ENCODE data around the gene FBXO24. TPM values are rescaled to one million over a fixed set of nuclear protein-coding genes. Genes with fewer than 3 reads are reported as not detected.

FBXO24 gene
- total and polyA plus RNA-seq, 9 of the 15 experiments (the other 6 are each of a cell fraction or from before 2014, with no cell fraction given), result 0.17 to 0.95 (median 0.50) TPM

DNA sequence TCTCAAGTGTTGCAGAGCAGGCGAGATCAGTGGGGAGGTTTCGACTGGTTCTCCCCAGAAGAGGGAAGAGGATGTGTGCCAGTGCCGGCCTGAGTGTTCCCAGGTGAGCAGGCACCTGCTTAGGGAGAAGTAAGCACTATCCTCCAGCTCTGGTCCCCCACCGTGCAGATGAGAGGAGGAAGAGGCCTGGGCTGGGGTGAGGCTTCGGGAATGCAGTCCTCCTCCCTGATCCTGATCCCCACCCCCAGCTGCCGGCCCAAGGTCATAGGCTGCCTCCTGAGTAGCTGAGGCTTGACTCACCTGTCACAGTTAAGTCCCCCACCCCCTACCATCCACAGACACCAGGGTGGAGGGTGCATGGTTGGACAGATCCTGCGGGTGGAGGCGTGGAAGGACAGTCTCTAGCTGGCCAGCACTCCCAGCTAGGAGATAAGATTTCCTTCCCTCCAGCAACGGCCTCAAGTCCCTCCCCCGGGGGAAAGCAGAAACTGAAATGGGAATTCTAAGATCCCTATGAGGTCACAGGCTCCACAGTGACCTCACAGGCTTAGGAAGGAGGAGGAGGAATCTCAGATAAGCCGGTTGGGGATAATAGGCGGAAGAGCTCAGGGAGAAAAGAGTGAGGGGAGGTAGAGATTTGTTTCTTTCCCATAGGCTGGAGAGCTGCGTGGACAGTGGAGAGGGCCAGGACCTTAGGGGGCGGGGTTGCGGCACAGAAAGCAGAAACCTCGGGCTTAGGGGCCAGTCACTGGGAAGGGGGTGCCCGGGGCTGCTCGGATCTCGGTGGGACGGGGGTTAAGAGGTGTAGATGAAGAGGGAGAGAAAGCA, 1.2 kb upstream of the FBXO24 start (continued):
- TF ChIP-seq, protein P1, sequence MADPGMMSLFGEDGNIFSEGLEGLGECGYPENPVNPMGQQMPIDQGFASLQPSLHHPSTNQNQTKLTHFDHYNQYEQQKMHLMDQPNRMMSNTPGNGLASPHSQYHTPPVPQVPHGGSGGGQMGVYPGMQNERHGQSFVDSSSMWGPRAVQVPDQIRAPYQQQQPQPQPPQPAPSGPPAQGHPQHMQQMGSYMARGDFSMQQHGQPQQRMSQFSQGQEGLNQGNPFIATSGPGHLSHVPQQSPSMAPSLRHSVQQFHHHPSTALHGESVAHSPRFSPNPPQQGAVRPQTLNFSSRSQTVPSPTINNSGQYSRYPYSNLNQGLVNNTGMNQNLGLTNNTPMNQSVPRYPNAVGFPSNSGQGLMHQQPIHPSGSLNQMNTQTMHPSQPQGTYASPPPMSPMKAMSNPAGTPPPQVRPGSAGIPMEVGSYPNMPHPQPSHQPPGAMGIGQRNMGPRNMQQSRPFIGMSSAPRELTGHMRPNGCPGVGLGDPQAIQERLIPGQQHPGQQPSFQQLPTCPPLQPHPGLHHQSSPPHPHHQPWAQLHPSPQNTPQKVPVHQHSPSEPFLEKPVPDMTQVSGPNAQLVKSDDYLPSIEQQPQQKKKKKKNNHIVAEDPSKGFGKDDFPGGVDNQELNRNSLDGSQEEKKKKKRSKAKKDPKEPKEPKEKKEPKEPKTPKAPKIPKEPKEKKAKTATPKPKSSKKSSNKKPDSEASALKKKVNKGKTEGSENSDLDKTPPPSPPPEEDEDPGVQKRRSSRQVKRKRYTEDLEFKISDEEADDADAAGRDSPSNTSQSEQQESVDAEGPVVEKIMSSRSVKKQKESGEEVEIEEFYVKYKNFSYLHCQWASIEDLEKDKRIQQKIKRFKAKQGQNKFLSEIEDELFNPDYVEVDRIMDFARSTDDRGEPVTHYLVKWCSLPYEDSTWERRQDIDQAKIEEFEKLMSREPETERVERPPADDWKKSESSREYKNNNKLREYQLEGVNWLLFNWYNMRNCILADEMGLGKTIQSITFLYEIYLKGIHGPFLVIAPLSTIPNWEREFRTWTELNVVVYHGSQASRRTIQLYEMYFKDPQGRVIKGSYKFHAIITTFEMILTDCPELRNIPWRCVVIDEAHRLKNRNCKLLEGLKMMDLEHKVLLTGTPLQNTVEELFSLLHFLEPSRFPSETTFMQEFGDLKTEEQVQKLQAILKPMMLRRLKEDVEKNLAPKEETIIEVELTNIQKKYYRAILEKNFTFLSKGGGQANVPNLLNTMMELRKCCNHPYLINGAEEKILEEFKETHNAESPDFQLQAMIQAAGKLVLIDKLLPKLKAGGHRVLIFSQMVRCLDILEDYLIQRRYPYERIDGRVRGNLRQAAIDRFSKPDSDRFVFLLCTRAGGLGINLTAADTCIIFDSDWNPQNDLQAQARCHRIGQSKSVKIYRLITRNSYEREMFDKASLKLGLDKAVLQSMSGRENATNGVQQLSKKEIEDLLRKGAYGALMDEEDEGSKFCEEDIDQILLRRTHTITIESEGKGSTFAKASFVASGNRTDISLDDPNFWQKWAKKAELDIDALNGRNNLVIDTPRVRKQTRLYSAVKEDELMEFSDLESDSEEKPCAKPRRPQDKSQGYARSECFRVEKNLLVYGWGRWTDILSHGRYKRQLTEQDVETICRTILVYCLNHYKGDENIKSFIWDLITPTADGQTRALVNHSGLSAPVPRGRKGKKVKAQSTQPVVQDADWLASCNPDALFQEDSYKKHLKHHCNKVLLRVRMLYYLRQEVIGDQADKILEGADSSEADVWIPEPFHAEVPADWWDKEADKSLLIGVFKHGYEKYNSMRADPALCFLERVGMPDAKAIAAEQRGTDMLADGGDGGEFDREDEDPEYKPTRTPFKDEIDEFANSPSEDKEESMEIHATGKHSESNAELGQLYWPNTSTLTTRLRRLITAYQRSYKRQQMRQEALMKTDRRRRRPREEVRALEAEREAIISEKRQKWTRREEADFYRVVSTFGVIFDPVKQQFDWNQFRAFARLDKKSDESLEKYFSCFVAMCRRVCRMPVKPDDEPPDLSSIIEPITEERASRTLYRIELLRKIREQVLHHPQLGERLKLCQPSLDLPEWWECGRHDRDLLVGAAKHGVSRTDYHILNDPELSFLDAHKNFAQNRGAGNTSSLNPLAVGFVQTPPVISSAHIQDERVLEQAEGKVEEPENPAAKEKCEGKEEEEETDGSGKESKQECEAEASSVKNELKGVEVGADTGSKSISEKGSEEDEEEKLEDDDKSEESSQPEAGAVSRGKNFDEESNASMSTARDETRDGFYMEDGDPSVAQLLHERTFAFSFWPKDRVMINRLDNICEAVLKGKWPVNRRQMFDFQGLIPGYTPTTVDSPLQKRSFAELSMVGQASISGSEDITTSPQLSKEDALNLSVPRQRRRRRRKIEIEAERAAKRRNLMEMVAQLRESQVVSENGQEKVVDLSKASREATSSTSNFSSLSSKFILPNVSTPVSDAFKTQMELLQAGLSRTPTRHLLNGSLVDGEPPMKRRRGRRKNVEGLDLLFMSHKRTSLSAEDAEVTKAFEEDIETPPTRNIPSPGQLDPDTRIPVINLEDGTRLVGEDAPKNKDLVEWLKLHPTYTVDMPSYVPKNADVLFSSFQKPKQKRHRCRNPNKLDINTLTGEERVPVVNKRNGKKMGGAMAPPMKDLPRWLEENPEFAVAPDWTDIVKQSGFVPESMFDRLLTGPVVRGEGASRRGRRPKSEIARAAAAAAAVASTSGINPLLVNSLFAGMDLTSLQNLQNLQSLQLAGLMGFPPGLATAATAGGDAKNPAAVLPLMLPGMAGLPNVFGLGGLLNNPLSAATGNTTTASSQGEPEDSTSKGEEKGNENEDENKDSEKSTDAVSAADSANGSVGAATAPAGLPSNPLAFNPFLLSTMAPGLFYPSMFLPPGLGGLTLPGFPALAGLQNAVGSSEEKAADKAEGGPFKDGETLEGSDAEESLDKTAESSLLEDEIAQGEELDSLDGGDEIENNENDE (IDR thresholded peaks at IDR 0.05; ENCODE audit: low read depth, low read length), result no peak
- no peak for TF ChIP-seq ZNF551 (CRISPR knock-in tag; IDR thresholded peaks at IDR 0.05)
- TF ChIP-seq, protein P2, sequence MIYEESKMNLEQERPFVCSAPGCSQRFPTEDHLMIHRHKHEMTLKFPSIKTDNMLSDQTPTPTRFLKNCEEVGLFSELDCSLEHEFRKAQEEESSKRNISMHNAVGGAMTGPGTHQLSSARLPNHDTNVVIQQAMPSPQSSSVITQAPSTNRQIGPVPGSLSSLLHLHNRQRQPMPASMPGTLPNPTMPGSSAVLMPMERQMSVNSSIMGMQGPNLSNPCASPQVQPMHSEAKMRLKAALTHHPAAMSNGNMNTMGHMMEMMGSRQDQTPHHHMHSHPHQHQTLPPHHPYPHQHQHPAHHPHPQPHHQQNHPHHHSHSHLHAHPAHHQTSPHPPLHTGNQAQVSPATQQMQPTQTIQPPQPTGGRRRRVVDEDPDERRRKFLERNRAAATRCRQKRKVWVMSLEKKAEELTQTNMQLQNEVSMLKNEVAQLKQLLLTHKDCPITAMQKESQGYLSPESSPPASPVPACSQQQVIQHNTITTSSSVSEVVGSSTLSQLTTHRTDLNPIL (CRISPR knock-in tag; IDR thresholded peaks at IDR 0.05), result no peak
- TF ChIP-seq, protein P3, sequence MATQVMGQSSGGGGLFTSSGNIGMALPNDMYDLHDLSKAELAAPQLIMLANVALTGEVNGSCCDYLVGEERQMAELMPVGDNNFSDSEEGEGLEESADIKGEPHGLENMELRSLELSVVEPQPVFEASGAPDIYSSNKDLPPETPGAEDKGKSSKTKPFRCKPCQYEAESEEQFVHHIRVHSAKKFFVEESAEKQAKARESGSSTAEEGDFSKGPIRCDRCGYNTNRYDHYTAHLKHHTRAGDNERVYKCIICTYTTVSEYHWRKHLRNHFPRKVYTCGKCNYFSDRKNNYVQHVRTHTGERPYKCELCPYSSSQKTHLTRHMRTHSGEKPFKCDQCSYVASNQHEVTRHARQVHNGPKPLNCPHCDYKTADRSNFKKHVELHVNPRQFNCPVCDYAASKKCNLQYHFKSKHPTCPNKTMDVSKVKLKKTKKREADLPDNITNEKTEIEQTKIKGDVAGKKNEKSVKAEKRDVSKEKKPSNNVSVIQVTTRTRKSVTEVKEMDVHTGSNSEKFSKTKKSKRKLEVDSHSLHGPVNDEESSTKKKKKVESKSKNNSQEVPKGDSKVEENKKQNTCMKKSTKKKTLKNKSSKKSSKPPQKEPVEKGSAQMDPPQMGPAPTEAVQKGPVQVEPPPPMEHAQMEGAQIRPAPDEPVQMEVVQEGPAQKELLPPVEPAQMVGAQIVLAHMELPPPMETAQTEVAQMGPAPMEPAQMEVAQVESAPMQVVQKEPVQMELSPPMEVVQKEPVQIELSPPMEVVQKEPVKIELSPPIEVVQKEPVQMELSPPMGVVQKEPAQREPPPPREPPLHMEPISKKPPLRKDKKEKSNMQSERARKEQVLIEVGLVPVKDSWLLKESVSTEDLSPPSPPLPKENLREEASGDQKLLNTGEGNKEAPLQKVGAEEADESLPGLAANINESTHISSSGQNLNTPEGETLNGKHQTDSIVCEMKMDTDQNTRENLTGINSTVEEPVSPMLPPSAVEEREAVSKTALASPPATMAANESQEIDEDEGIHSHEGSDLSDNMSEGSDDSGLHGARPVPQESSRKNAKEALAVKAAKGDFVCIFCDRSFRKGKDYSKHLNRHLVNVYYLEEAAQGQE (IDR thresholded peaks at IDR 0.05; ENCODE audit: borderline replicate concordance), result peak; percentile 42; the same call in 1 of the 2 replicates
- TF ChIP-seq, protein P3 (CRISPR knock-in tag; IDR thresholded peaks at IDR 0.05; ENCODE audit: low read depth), result no peak
